Stimulated activated CD4-positive, alpha-beta T cell treated with anti-CD3 and anti-CD28 coated beads, Interleukin-2, amount 100 ng/mL, for 48 hours (primary cell): ENCODE measurements around the gene NOD2.

Experiments used
- DNase-seq, 2 donors: peaks; one replicate each; pipeline ENCODE4 v3.0.0-alpha.2; 2020

The NOD2 gene

GRCh38 chr16:50743581-50744225 is 50.3 kb downstream of the NOD2 start:
- DNase-seq: no peak

- DNase-seq: no peak
These were observed 51.5 kb downstream of the NOD2 start for GRCh38 chr16:50744881-50745280.

- no peak for DNase-seq
These were observed 52.5 kb downstream of the NOD2 start for GRCh38 chr16:50745940-50746339.

- no peak for DNase-seq
These were observed 54.0 kb downstream of the NOD2 start for GRCh38 chr16:50747207-50747956.

- DNase-seq: no peak
These were observed 58.1 kb downstream of the NOD2 start for GRCh38 chr16:50751528-50751927.

GRCh38 chr16:50752471-50753235 is 59.2 kb downstream of the NOD2 start:
- DNase-seq: no peak

- DNase-seq: no peak
These were observed 63.1 kb downstream of the NOD2 start for GRCh38 chr16:50756473-50756872.

- DNase-seq: no peak
These were observed 67.9 kb downstream of the NOD2 start for GRCh38 chr16:50761267-50761666.

GRCh38 chr16:50762241-50762640 is 68.8 kb downstream of the NOD2 start:
- DNase-seq: no peak

GRCh38 chr16:50763211-50763610 is 69.8 kb downstream of the NOD2 start:
- DNase-seq: no peak

- no peak for DNase-seq
These were observed 71.9 kb downstream of the NOD2 start for GRCh38 chr16:50765260-50765659.

- DNase-seq: no peak
These were observed 72.5 kb downstream of the NOD2 start for GRCh38 chr16:50765861-50766260.

- no peak for DNase-seq
These were observed 73.8 kb downstream of the NOD2 start for GRCh38 chr16:50767197-50767596.

GRCh38 chr16:50771366-50771765 is 78.0 kb downstream of the NOD2 start:
- DNase-seq: no peak

GRCh38 chr16:50774405-50774804 is 81.0 kb downstream of the NOD2 start:
- DNase-seq: no peak

- DNase-seq: no peak
These were observed 81.6 kb downstream of the NOD2 start for GRCh38 chr16:50774960-50775359.

GRCh38 chr16:50776037-50776436 is 82.6 kb downstream of the NOD2 start:
- no peak for DNase-seq

GRCh38 chr16:50778284-50779163 is 85.1 kb downstream of the NOD2 start:
- DNase-seq: no peak

- DNase-seq: no peak
These were observed 87.6 kb downstream of the NOD2 start for GRCh38 chr16:50781043-50781442.

GRCh38 chr16:50781518-50781917 is 88.1 kb downstream of the NOD2 start:
- no peak for DNase-seq
